22Rv1 (cell line): ENCODE measurements around the gene GTPBP4.

Experiments used
- CTCF ChIP-seq: fragments of 450-650 bp; IDR thresholded peaks from 2 replicates; pipeline ENCODE4 v1.5.1; 2017; ENCODE audit warnings: mild to moderate bottlenecking
- ZFX ChIP-seq: fragments of 450-650 bp; IDR thresholded peaks from 2 replicates; pipeline ENCODE4 v1.6.1; 2017; ENCODE audit warnings: antibody characterized with exemption, borderline replicate concordance

- TF ChIP-seq CTCF = no peak
- TF ChIP-seq ZFX = no peak
Observed at GRCh38 chr10:990808-991207, 2.6 kb downstream of the GTPBP4 start.
